ENCODE measurements around the gene PDE6G. TPM values are rescaled to one million over a fixed set of nuclear protein-coding genes. Genes with fewer than 3 reads are reported as not detected.

The PDE6G gene
- total RNA-seq, 2 experiments from 2014 or later = 8.9 to 11.4 TPM

DNA sequence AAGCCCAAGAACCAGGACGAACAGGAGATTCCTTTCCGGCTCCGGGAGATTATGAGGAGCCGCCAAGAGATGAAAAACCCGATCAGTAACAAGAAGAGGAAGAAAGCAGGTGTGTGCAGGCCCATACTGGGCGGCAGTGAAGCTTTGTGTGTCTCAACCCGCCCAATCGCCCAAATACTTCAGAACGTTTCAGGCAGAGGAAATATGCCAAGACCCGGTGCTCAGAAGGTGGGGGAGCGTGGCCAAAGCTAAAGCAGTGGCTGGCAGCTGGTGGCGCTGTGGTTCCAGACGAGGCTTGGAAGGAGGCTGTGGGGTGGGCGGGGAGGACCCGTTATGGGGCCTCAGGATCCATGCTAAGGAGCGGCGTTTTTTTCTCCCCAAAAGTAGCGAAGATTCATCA, 11.4 kb upstream of the PDE6G start:
- Mint-ChIP-seq H3K9me3 (peaks cover 2% of the 10 kb centered on the region), H3K4me3 (peak overlapping the region; percentile 88), H3K4me1 (ENCODE audit: low read depth) (peaks cover 42% of the 10 kb centered on the region), H3K27me3 (no peaks in the 10 kb centered on the region), H3K27ac (peak overlapping the region; percentile 87), H3K36me3 (ENCODE audit: low read depth) (peaks cover 66% of the 10 kb centered on the region)
- POLR2A ChIA-PET = interaction anchor here (1.0 to 3.8 kb wide), 3 partner anchors 9 to 180 kb away, joined by 3 to 33 read pairs (median 4); partner anchors contain the start of genes ARL16 and HGS
- CTCF ChIA-PET = no interaction called here
- DNase-seq = no peak
- no peak for ATAC-seq
- TF ChIP-seq, protein P1, sequence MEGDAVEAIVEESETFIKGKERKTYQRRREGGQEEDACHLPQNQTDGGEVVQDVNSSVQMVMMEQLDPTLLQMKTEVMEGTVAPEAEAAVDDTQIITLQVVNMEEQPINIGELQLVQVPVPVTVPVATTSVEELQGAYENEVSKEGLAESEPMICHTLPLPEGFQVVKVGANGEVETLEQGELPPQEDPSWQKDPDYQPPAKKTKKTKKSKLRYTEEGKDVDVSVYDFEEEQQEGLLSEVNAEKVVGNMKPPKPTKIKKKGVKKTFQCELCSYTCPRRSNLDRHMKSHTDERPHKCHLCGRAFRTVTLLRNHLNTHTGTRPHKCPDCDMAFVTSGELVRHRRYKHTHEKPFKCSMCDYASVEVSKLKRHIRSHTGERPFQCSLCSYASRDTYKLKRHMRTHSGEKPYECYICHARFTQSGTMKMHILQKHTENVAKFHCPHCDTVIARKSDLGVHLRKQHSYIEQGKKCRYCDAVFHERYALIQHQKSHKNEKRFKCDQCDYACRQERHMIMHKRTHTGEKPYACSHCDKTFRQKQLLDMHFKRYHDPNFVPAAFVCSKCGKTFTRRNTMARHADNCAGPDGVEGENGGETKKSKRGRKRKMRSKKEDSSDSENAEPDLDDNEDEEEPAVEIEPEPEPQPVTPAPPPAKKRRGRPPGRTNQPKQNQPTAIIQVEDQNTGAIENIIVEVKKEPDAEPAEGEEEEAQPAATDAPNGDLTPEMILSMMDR (IDR thresholded peaks at IDR 0.05) = no peak
- intact Hi-C loops (cut with micrococcal nuclease) = no loop called here

DNA sequence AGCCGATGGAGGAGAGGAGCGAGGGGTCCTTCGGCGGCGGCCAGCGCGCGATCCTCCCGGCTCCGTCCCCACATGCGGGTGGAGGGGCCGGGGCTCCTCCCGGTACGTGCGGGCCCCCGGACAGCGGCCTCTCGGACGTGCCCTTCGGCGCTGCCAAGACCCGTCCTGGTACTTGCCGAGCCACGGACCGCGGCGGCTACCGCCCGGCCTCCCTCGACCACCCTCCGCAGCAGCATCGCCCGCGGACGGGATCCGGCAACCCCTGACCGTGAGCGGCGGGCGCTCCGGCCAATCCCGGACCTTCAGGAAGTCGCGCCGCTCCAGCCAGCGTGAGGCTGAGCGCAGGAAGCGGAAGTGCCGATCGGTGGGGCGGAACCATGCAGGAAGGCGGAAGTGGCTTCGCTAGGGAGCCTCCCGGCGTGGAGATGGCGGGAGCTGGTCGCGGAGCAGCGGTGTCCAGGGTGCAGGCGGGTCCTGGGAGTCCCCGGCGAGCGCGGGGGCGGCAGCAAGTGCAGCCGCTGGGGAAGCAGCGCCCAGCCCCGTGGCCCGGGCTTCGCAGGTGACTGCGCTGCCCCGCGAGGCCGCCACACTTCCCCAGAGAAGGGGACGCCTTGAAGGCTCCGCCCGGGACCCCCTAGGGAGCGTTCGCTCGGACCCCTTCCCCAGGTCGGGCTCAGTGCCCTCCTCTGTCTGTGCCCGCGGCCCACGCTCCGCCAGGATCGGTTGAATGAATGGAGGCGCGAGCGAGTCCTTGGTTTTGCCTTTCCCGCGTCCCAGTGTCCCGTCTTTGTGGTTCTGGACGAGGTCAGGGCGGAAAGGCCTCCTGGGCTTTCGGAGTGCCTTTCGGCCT, 10.2 kb upstream of the PDE6G start, which contains the start of the genes CCDC137 and OXLD1:
CCDC137 (plus strand) TSS at position 396 of the 850 bp plus-strand sequence; CDS start at position 426, 30 bp downstream.
OXLD1 (minus strand) TSS at position 264 of the 850 bp plus-strand sequence; CDS start at position 236, 28 bp downstream.
- POLR2A ChIA-PET = interaction anchor here (0.6 to 3.8 kb wide), 17 partner anchors 10 to 206 kb away, joined by 3 to 33 read pairs (median 4); partner anchors contain the start of genes ACTG1, ARL16, FAAP100 and HGS

DNA sequence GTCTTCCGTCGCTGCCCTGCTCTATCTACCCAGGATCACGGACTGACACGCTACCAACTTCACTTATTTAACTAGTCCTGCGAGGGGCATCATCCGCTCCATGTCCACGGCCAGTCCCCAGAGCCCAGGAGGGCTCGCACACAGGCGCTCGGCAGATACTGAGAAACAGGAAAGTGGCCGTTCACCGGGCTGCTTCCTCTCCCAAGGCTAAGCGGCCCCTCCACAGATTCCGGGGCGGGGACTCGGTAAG, 9.7 kb upstream of the PDE6G start:
- CTCF ChIA-PET = interaction anchor here (1.0 to 1.6 kb wide), 2 partner anchors 9 to 65 kb away, joined by 3 to 4 read pairs; no protein-coding TSS in a partner anchor
- H3K36me3 Mint-ChIP-seq (ENCODE audit: low read depth) = peaks cover 52% of the 10 kb centered on the region
- POLR2A ChIA-PET = interaction anchor here (0.6 to 3.8 kb wide), 23 partner anchors 9 to 313 kb away, joined by 3 to 33 read pairs (median 4); partner anchors contain the start of genes ACTG1, ARL16, FAAP100 and HGS
- no peaks in the 10 kb centered on the region for H3K27me3 Mint-ChIP-seq
- H3K27ac Mint-ChIP-seq = peak overlapping the region; percentile 99
- peaks cover 50% of the 10 kb centered on the region for H3K4me1 Mint-ChIP-seq (ENCODE audit: low read depth)
- DNase-seq (peak; percentile 44), ATAC-seq (peak; percentile 7)
- peaks cover 2% of the 10 kb centered on the region for H3K9me3 Mint-ChIP-seq
- TF ChIP-seq, protein P1 (IDR thresholded peaks at IDR 0.05) = no peak
- intact Hi-C loops (cut with micrococcal nuclease) = no loop called here
- peak overlapping the region; percentile 88 for H3K4me3 Mint-ChIP-seq

More for the DNA sequence above, 10.2 kb upstream of the PDE6G start, which contains the start of the genes CCDC137 and OXLD1:
- ATAC-seq (peak; percentile 85), DNase-seq (peak; percentile 97)
- Mint-ChIP-seq H3K9me3 (peaks cover 2% of the 10 kb centered on the region), H3K4me1 (ENCODE audit: low read depth) (peaks cover 50% of the 10 kb centered on the region), H3K27ac (peak within 1 kb of the TSS; percentile 99), H3K4me3 (peak within 1 kb of the TSS; percentile 88), H3K36me3 (ENCODE audit: low read depth) (peaks cover 55% of the 10 kb centered on the region), H3K27me3 (no peaks in the 10 kb centered on the region)
- CTCF ChIA-PET = interaction anchor here (1.6 kb wide), 1 partner anchor 65 kb away, joined by 4 read pairs; no protein-coding TSS in a partner anchor
- intact Hi-C loops (cut with micrococcal nuclease) = no loop called here
- TF ChIP-seq, protein P1 (IDR thresholded peaks at IDR 0.05) = no peak

DNA sequence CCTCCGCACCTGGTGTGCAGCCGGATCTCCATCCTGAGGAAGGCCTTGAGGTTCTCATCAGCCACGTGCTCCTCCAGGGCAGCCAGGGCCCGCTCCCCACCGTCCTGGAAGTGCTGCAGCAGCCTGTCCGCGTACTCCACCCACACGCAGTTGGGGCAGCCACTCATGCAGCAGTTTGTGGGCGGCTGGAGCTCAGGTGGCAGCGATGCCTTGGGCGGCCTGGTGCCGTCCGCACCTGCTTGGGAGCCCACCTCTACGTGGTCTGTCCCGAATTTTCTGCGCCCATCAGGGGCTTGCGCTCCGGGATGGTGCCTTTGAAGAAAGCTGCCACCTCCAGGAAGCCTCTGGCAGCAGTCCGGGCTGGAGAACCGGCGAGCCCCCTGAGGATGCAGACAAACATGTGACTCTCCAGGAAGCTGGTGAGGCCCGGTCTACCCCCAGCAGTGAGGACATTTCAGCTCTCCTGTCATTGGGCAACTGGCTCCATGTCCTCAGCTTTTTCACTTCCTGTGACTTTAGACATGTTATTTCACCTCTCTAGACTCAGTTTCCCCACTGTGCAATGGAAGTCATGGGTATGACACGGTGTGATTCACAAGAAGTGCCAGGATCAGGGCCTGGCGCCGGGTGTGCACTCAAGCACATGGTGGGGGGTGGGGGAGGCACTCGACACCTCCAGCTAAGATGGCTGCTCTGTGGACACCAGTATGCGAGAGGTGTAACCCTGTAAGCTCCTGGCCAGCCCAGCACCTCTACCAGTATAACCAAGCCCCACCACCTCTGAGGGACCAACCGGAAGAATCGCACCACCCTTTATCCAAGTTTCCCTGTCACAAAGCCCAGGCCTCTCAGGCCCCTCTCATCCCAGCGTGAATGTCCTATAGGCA, 9.1 kb upstream of the PDE6G start:
- Mint-ChIP-seq H3K27me3 (no peaks in the 10 kb centered on the region), H3K36me3 (ENCODE audit: low read depth) (peaks cover 52% of the 10 kb centered on the region), H3K4me3 (peak overlapping the region; percentile 88), H3K4me1 (ENCODE audit: low read depth) (peaks cover 50% of the 10 kb centered on the region), H3K9me3 (peaks cover 2% of the 10 kb centered on the region), H3K27ac (peak overlapping the region; percentile 99)
- TF ChIP-seq, protein P1 (IDR thresholded peaks at IDR 0.05) = no peak
- ChIA-PET POLR2A (interaction anchor here (0.6 to 3.8 kb wide), 29 partner anchors 8 to 314 kb away, joined by 3 to 33 read pairs (median 4); partner anchors contain the start of genes ACTG1, ARHGDIA, ARL16 and FAAP100), CTCF (interaction anchor here (0.8 to 1.6 kb wide), 4 partner anchors 10 to 64 kb away, joined by 3 to 4 read pairs (median 3); partner anchors contain the start of gene MRPL12)
- peak; percentile 45 for ATAC-seq
- DNase-seq = peak; percentile 81
- intact Hi-C loops (cut with micrococcal nuclease) = no loop called here

All from activated CD8-positive, alpha-beta T cell treated with anti-CD3 and anti-CD28 coated beads for 36 hours (primary cell).